CD4-positive, alpha-beta T cell treated with Interleukin-15 for 4 hours (primary cell): ENCODE results near the gene IFNAR2.
A peak's percentile ranks its signal among the peaks of the same experiment; 100 is the strongest.

Experiments used
- DNase-seq: peaks from one replicate; pipeline ENCODE4 v3.0.0-alpha.2; 2020; ENCODE audit warnings: low spot score

The IFNAR2 gene

GRCh38 chr21:33229784-33230544 lies at the start of gene IFNAR2:
TSS of gene IFNAR2 (plus strand) at chr21:33229938. CDS start at chr21:33241923, 11,985 bp downstream.
- peak; percentile 65 for DNase-seq

GRCh38 chr21:33185852-33186251 lies 43.9 kb upstream of the IFNAR2 start:
- DNase-seq = peak; percentile 60

DNA sequence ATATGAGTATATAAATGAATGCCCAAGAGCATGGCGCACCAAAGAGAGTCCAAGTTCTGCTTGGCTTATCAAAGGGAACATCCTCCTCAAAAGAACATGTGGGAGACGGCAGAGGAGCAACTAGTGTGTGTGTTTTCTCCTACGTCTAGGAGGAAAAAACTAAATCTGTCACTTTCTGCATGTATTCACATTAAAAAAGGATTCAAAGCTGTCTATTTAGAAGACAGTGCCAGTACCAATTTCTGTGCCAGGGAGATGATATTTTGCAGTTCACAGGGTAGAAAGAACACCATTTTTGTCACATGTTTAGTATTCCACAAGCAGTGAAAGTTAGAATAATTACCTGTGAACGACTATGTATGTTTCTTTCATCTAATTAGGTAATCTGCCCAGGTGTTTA lies 42.5 kb upstream of the IFNAR2 start:
- no peak for DNase-seq

- no peak for DNase-seq
These were observed 40.5 kb upstream of the IFNAR2 start for GRCh38 chr21:33189237-33189636.

DNA sequence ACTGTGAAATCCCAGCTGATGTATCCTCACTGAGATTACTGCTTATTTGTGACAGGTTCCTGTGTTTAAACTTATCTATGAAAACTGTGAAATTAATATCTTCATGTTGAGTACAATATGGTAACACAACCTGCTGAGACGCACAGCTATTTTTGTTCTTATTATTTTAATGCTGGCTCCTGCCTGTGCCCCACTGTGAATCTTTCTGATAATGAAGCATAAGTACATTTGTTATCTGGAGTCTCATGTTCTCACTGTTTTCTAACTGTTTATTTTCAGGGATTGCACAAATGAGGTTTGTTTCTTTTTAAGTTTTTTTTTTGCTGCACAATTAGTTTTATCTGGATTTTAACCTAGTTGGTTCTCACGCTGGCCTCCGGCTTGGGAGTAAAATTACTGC lies 39.9 kb upstream of the IFNAR2 start:
- no peak for DNase-seq

DNA sequence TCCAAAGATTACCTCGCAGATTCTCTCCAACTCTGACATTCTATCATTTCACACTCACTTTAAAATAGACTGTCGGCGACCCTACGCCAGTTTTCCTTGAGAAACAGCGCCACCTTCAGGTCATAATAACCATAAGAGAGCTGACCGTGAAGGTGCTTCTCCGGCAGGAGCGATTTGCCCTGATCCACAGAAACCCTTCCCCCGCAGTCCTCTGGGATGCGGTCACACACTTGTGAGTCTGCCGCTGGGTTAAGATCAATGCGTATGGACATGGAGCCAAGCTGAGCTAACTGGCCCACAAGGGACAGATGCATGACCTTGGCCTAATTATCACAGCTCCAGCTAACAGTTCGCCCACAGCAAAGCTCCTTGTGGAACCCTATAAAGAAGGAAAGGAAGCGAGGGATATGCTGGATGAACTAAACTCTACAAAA lies 32.8 kb upstream of the IFNAR2 start:
- DNase-seq = peak; percentile 73

DNA sequence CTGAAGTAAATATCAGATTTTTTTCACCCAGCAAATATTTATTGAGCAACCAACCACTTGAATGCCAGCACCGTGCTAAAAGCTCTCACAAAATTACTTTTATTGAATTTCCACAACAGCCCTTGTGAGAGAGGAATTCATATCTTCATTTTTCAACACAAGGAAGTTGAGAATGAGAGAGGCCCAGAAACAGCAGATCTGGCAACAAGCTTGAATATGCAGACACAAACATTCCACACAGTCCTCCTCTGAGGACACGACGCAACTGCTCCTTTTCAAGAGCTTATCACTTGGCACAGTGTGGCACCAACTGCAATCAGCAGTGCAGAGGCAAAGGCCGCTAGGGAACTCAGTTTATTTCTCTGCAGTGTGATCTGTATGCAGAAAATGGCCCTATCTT lies 32.2 kb upstream of the IFNAR2 start:
- DNase-seq = no peak

GRCh38 chr21:33198346-33199099 lies 31.2 kb upstream of the IFNAR2 start:
- DNase-seq = no peak

- DNase-seq = no peak
These were observed 30.7 kb upstream of the IFNAR2 start for GRCh38 chr21:33199100-33199464.

DNA sequence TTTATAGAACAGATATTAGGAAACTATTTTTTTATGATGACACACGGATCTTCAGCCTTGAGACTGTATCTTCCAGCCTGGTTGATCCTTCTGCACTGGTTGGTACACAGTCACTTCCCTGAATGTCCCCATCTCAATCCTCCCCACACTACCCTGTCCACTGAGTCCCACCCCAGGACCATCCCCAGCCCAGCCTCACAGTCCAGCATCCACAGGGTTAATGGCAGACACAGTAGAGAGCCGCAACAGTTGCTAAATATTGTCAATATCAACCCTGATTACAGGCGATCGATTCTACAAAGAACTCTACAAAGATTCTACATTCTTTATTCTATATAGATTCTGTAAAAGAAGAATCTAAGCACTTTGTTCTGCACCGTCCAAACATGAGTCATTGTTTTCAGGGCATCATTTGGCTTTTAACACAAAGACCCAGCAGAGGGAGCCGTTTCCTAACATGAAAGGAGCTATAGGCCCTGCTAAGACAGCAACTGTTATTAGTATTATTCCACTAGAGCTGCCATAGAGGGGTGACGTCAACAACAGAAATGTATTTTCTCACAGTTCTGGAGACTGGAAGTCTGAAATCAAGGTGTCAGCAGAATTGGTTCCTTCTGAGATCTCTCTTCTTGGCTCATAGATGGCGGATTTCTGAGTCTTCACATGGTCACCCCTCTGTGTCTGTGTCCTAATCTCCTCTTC lies 30.1 kb upstream of the IFNAR2 start:
- DNase-seq = peak; percentile 94

GRCh38 chr21:33201956-33202355 lies 27.8 kb upstream of the IFNAR2 start:
- no peak for DNase-seq

GRCh38 chr21:33202464-33203363 lies 27.0 kb upstream of the IFNAR2 start:
- peak; percentile 36 for DNase-seq

- DNase-seq = no peak
These were observed 26.4 kb upstream of the IFNAR2 start for GRCh38 chr21:33203371-33203724.

- DNase-seq = peak; percentile 44
These were observed 24.3 kb upstream of the IFNAR2 start for GRCh38 chr21:33205476-33205875.

- DNase-seq = no peak
These were observed 22.9 kb upstream of the IFNAR2 start for GRCh38 chr21:33206771-33207281.

- DNase-seq = no peak
These were observed 22.1 kb upstream of the IFNAR2 start for GRCh38 chr21:33207449-33208149.

- no peak for DNase-seq
These were observed 21.2 kb upstream of the IFNAR2 start for GRCh38 chr21:33208534-33208933.

GRCh38 chr21:33211305-33211704 lies 18.4 kb upstream of the IFNAR2 start:
- DNase-seq = no peak

GRCh38 chr21:33211732-33212131 lies 18.0 kb upstream of the IFNAR2 start:
- DNase-seq = no peak

GRCh38 chr21:33212159-33212851 lies 17.4 kb upstream of the IFNAR2 start:
- no peak for DNase-seq
